HCT116 (cell line): Measurements from ENCODE around the gene UBE3C.

Experiments used
- POLR2A ChIP-seq: IDR thresholded peaks from 2 replicates; pipeline ENCODE4 v1.7.0; 2011; ENCODE audit warnings: borderline replicate concordance; ENCODE audit not compliant: insufficient read depth, insufficient read length; ENCODE audit errors: extremely low read depth
- POLR2AphosphoS5 ChIP-seq: IDR thresholded peaks from 2 replicates; pipeline ENCODE4 v1.6.1; 2011; ENCODE audit warnings: mild to moderate bottlenecking, low read depth, low read length, moderate library complexity

GRCh38 chr7:157121184-157121715 is 17.5 kb upstream of the UBE3C start:
- TF ChIP-seq POLR2AphosphoS5 (no peak), POLR2A (no peak)
